ENCODE data around the gene FILIP1.

Gene FILIP1

GRCh38 chr6:75467966-75468365 is 25.6 kb downstream of the FILIP1 start:
- H3K9me3 ChIP-seq (ENCODE audit: insufficient read depth, low read length): no peaks in the 10 kb centered on the region
- H3K4me1 ChIP-seq (ENCODE audit: low read length): peaks cover 10% of the 10 kb centered on the region
- no peak overlapping the region for H3K9ac ChIP-seq (ENCODE audit: low read length)
- no peaks in the 10 kb centered on the region for H3K79me2 ChIP-seq (ENCODE audit: low read length)
- H3K4me2 ChIP-seq (ENCODE audit: low read length): no peak overlapping the region
- no peak overlapping the region for H3K27ac ChIP-seq (ENCODE audit: low read length)
- TF ChIP-seq CTCF (IDR thresholded peaks at IDR 0.05; ENCODE audit: low read depth, low read length) (no peak), EZH2phosphoT487 (IDR thresholded peaks at IDR 0.05; ENCODE audit: low read depth) (no peak)
- H3K4me3 ChIP-seq (ENCODE audit: low read length): no peak overlapping the region
- no peaks in the 10 kb centered on the region for H3K36me3 ChIP-seq (replicated peaks; ENCODE audit: low read depth, low read length)
- H4K20me1 ChIP-seq (ENCODE audit: insufficient read depth, low read length): no peaks in the 10 kb centered on the region
- no peak overlapping the region for H2AFZ ChIP-seq (ENCODE audit: low read depth, low read length)
- H3K27me3 ChIP-seq (ENCODE audit: low read depth, low read length): no peaks in the 10 kb centered on the region

- Histone ChIP-seq H2AFZ (ENCODE audit: low read depth, low read length) (no peak overlapping the region), H3K79me2 (ENCODE audit: low read length) (no peaks in the 10 kb centered on the region), H3K27me3 (ENCODE audit: low read depth, low read length) (no peaks in the 10 kb centered on the region), H3K9me3 (ENCODE audit: insufficient read depth, low read length) (no peaks in the 10 kb centered on the region), H3K27ac (ENCODE audit: low read length) (no peak overlapping the region), H3K4me3 (ENCODE audit: low read length) (no peak overlapping the region), H3K4me1 (ENCODE audit: low read length) (peaks cover 3% of the 10 kb centered on the region), H3K4me2 (ENCODE audit: low read length) (no peak overlapping the region), H3K9ac (ENCODE audit: low read length) (no peak overlapping the region), H4K20me1 (ENCODE audit: insufficient read depth, low read length) (no peaks in the 10 kb centered on the region), H3K36me3 (replicated peaks; ENCODE audit: low read depth, low read length) (no peaks in the 10 kb centered on the region)
- no peak for TF ChIP-seq CTCF (IDR thresholded peaks at IDR 0.05; ENCODE audit: low read depth, low read length)
- no peak for TF ChIP-seq EZH2phosphoT487 (IDR thresholded peaks at IDR 0.05; ENCODE audit: low read depth)
These were observed 26.3 kb downstream of the FILIP1 start for GRCh38 chr6:75467284-75467683.

GRCh38 chr6:75466636-75467035 is 27.0 kb downstream of the FILIP1 start:
- Histone ChIP-seq H2AFZ (ENCODE audit: low read depth, low read length) (no peak overlapping the region), H3K4me2 (ENCODE audit: low read length) (no peak overlapping the region), H3K4me3 (ENCODE audit: low read length) (no peak overlapping the region), H3K36me3 (replicated peaks; ENCODE audit: low read depth, low read length) (no peaks in the 10 kb centered on the region), H4K20me1 (ENCODE audit: insufficient read depth, low read length) (no peaks in the 10 kb centered on the region), H3K27ac (ENCODE audit: low read length) (no peak overlapping the region), H3K79me2 (ENCODE audit: low read length) (no peaks in the 10 kb centered on the region), H3K27me3 (ENCODE audit: low read depth, low read length) (no peaks in the 10 kb centered on the region), H3K9me3 (ENCODE audit: insufficient read depth, low read length) (no peaks in the 10 kb centered on the region), H3K9ac (ENCODE audit: low read length) (no peak overlapping the region), H3K4me1 (ENCODE audit: low read length) (no peaks in the 10 kb centered on the region)
- TF ChIP-seq CTCF (IDR thresholded peaks at IDR 0.05; ENCODE audit: low read depth, low read length) (no peak), EZH2phosphoT487 (IDR thresholded peaks at IDR 0.05; ENCODE audit: low read depth) (no peak)

- no peak overlapping the region for H3K4me3 ChIP-seq (ENCODE audit: low read length)
- H2AFZ ChIP-seq (ENCODE audit: low read depth, low read length): no peak overlapping the region
- H3K27me3 ChIP-seq (ENCODE audit: low read depth, low read length): no peaks in the 10 kb centered on the region
- no peak overlapping the region for H3K4me2 ChIP-seq (ENCODE audit: low read length)
- H4K20me1 ChIP-seq (ENCODE audit: insufficient read depth, low read length): no peaks in the 10 kb centered on the region
- no peaks in the 10 kb centered on the region for H3K9me3 ChIP-seq (ENCODE audit: insufficient read depth, low read length)
- no peaks in the 10 kb centered on the region for H3K36me3 ChIP-seq (replicated peaks; ENCODE audit: low read depth, low read length)
- H3K9ac ChIP-seq (ENCODE audit: low read length): no peak overlapping the region
- H3K79me2 ChIP-seq (ENCODE audit: low read length): no peaks in the 10 kb centered on the region
- no peak overlapping the region for H3K27ac ChIP-seq (ENCODE audit: low read length)
- TF ChIP-seq EZH2phosphoT487 (IDR thresholded peaks at IDR 0.05; ENCODE audit: low read depth) (no peak), CTCF (IDR thresholded peaks at IDR 0.05; ENCODE audit: low read depth, low read length) (no peak)
- H3K4me1 ChIP-seq (ENCODE audit: low read length): no peaks in the 10 kb centered on the region
These were observed 29.7 kb downstream of the FILIP1 start for GRCh38 chr6:75463908-75464307.

All from OCI-LY3 (cell line).